HEK293T (cell line): ENCODE results near the gene PLPP4.

Experiments used
- CTBP1 ChIP-seq: fragments of 450-650 bp; IDR thresholded peaks from 2 replicates; pipeline ENCODE4 v1.6.1; 2016; ENCODE audit warnings: borderline replicate concordance
- FOXA1 ChIP-seq: fragments of 450-650 bp; IDR thresholded peaks from 2 replicates; pipeline ENCODE4 v1.6.1; 2016; ENCODE audit warnings: mild to moderate bottlenecking
- FOXM1 ChIP-seq: fragments of 450-650 bp; IDR thresholded peaks from 2 replicates; pipeline ENCODE4 v1.6.1; 2017; ENCODE audit warnings: mild to moderate bottlenecking, borderline replicate concordance
- NFRKB ChIP-seq: fragments of 450-650 bp; IDR thresholded peaks from 2 replicates; pipeline ENCODE4 v1.6.1; 2016; ENCODE audit warnings: mild to moderate bottlenecking, moderate library complexity
- ZNF384 ChIP-seq: fragments of 450-650 bp; IDR thresholded peaks from 2 replicates; pipeline ENCODE4 v1.6.1; 2016

DNA sequence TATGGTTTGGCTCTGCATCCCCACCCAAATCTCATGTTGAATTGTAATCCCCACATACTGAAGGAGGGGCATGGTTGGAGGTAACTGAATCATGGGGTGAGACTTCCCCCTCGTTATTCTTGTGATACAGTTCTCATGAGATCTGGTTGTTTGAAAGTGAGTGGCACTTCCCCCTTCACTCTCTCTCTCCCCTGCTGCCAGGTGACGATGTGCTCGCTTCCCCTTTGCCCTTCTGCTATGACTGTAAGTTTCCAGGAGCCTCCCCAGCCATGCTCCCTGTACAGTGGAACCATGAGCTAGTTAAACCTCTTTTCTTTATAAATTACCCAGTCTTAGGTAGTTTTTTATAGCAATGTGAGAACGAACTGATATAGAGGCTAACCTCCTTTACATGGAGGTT, 16.6 kb downstream of the PLPP4 start:
- TF ChIP-seq NFRKB: no peak
- no peak for TF ChIP-seq FOXM1
- no peak for TF ChIP-seq CTBP1
- TF ChIP-seq ZNF384: no peak
- TF ChIP-seq FOXA1: no peak
